BLaER1 treated with 17β-estradiol and CSF1 and Interleukin-3, amounts not matched to agents 10 nM and 100 nM (cell line): ENCODE data around the gene NSUN5.
A peak's percentile ranks its signal among the peaks of the same experiment; 100 is the strongest.

Experiments
- H3K27ac ChIP-seq, 11 experiments: shearing (Covaris generic); formaldehyde crosslinking; 2 replicates each; pipeline ENCODE4 v1.8.1; 2022
- H3K27me3 ChIP-seq, 11 experiments: shearing (Covaris generic); formaldehyde crosslinking; 2 replicates each; pipeline ENCODE4 v1.8.1; 2022
- H3K36me3 ChIP-seq, 11 experiments: shearing (Covaris generic); formaldehyde crosslinking; 2 replicates each; pipeline ENCODE4 v1.8.1; 2022
- H3K4me1 ChIP-seq, 10 experiments: shearing (Covaris generic); formaldehyde crosslinking; 2 replicates each; pipeline ENCODE4 v1.8.1; 2022
- H3K4me2 ChIP-seq, 11 experiments: shearing (Covaris generic); formaldehyde crosslinking; 2 replicates each; pipeline ENCODE4 v1.8.1; 2022
- H3K4me3 ChIP-seq, 10 experiments: shearing (Covaris generic); formaldehyde crosslinking; 2 replicates each; pipeline ENCODE4 v1.8.1; 2022
- H3K9ac ChIP-seq, 11 experiments: shearing (Covaris generic); formaldehyde crosslinking; 2 replicates each; pipeline ENCODE4 v1.8.1; 2022
- H3K9me3 ChIP-seq, 11 experiments: shearing (Covaris generic); formaldehyde crosslinking; replicated peaks in 1 of 11; 2 replicates each; pipeline ENCODE4 v1.8.1; 2022
- H4K20me1 ChIP-seq, 11 experiments: shearing (Covaris generic); formaldehyde crosslinking; 2 replicates each; pipeline ENCODE4 v1.8.1; 2022
- Cebpa-rat ChIP-seq, 11 experiments: shearing (Covaris generic); IDR thresholded peaks; 2 replicates each; pipeline ENCODE4 v1.8.1; 2022

NSUN5 gene

GRCh38 chr7:73308665-73309214 lies at the start of gene NSUN5:
Gene NSUN5 (minus strand): TSS chr7:73308826. CDS start chr7:73308790, 36 bp downstream.
- Histone ChIP-seq H3K4me3 (peak within 1 kb of the TSS; percentile 74 to 91 (median 82)), H4K20me1 (peaks cover 0 to 19% (median 0%) of the 10 kb centered on the region in 11 experiments; a peak in 5 of 22 replicates), H3K36me3 (peaks cover 23 to 35% (median 29%) of the 10 kb centered on the region in 11 experiments), H3K9me3 (no peaks in the 10 kb centered on the region), H3K27ac (peak within 1 kb of the TSS in 10 of 11 experiments; percentile 42 to 88 (median 76); a peak in 20 of 22 replicates), H3K4me2 (peak within 1 kb of the TSS; percentile 87 to 99 (median 96)), H3K27me3 (no peaks in the 10 kb centered on the region), H3K9ac (peak within 1 kb of the TSS; percentile 77 to 92 (median 84)), H3K4me1 (peaks cover 31 to 53% (median 51%) of the 10 kb centered on the region in 10 experiments)
- peak in 2 of 11 experiments; percentile 37 to 72; a peak in 1 of 22 replicates for TF ChIP-seq Cebpa-rat (IDR thresholded peaks at IDR 0.05)

GRCh38 chr7:73356159-73356558 lies 47.5 kb upstream of the NSUN5 start:
- Histone ChIP-seq H3K36me3 (no peaks in the 10 kb centered on the region), H3K4me2 (no peak overlapping the region), H3K27ac (no peak overlapping the region), H3K9me3 (peaks cover 0 to 16% (median 11%) of the 10 kb centered on the region in 11 experiments; a peak in 14 of 22 replicates), H4K20me1 (no peaks in the 10 kb centered on the region), H3K4me1 (peaks cover 8 to 25% (median 12%) of the 10 kb centered on the region in 10 experiments; a peak in 16 of 20 replicates), H3K4me3 (no peak overlapping the region), H3K27me3 (no peaks in the 10 kb centered on the region), H3K9ac (no peak overlapping the region)
- TF ChIP-seq Cebpa-rat (IDR thresholded peaks at IDR 0.05), result no peak

DNA sequence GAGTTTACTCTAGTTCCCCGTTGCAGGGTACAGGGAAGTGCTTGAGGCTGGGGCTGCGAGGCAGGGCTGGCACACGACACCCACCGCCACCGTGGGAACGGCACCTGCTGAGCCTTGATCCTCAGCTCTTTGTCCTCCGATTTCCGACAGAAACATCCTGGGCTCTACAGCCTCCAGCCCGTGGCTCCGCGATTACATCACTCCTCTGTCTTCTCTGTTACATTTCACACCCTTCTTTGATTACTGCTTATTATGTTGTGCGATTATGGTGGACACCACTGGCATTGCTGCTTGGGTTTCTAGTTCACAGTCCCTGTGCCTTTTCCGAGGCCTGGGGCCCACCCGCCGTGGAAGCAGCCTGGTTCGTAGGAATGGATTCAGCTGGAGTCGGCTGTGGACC lies 46.2 kb upstream of the NSUN5 start:
- H3K9me3 ChIP-seq, result peaks cover 0 to 16% (median 9%) of the 10 kb centered on the region in 11 experiments; a peak in 14 of 22 replicates
- H3K4me2 ChIP-seq, result no peak overlapping the region
- H3K4me1 ChIP-seq, result peaks cover 16 to 25% (median 20%) of the 10 kb centered on the region in 10 experiments
- no peak overlapping the region for H3K27ac ChIP-seq
- no peaks in the 10 kb centered on the region for H3K36me3 ChIP-seq
- H3K27me3 ChIP-seq, result no peaks in the 10 kb centered on the region
- H3K9ac ChIP-seq, result no peak overlapping the region
- H4K20me1 ChIP-seq, result no peaks in the 10 kb centered on the region
- no peak overlapping the region for H3K4me3 ChIP-seq
- 0 out of 22 replicates have a peak, but pooled peaks of 1 of the 11 experiments have one; percentile 26 for TF ChIP-seq Cebpa-rat (IDR thresholded peaks at IDR 0.05)

DNA sequence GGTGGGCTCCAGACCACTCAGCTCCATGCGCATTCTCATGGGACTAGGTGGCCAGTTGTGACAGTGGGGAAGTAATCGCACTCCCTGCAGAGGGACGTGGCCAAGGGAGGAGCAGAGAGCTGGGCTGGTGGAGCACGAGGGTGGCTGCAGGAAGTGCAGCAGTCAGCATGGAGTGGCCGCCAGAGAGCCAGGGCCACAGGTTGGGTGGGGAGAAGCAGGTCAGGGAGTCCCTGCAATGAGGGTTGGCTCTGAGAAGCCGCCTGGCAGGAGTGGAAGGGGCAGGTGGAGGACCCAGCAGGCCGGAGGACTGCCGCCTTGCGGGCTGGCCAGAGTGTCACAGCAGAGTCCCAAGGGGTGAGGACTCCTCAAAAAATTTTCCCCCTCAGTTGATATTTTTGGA lies 45.6 kb upstream of the NSUN5 start:
- no peak overlapping the region for H3K4me3 ChIP-seq
- no peaks in the 10 kb centered on the region for H4K20me1 ChIP-seq
- H3K36me3 ChIP-seq, result no peaks in the 10 kb centered on the region
- TF ChIP-seq Cebpa-rat (IDR thresholded peaks at IDR 0.05), result no peak
- H3K4me2 ChIP-seq, result no peak overlapping the region
- no peak overlapping the region for H3K9ac ChIP-seq
- H3K27ac ChIP-seq, result no peak overlapping the region
- H3K27me3 ChIP-seq, result no peaks in the 10 kb centered on the region
- H3K9me3 ChIP-seq, result peaks cover 0 to 16% (median 8%) of the 10 kb centered on the region in 11 experiments; a peak in 13 of 22 replicates
- peaks cover 16 to 25% (median 21%) of the 10 kb centered on the region in 10 experiments for H3K4me1 ChIP-seq

- H3K4me3 ChIP-seq, result no peak overlapping the region
- no peak overlapping the region for H3K4me2 ChIP-seq
- peaks cover 11 to 19% (median 17%) of the 10 kb centered on the region in 10 experiments; a peak in 19 of 20 replicates for H3K4me1 ChIP-seq
- no peak overlapping the region for H3K27ac ChIP-seq
- no peaks in the 10 kb centered on the region for H3K27me3 ChIP-seq
- H3K9me3 ChIP-seq, result peaks cover 0 to 16% (median 8%) of the 10 kb centered on the region in 11 experiments; a peak in 13 of 22 replicates
- H4K20me1 ChIP-seq, result no peaks in the 10 kb centered on the region
- no peak for TF ChIP-seq Cebpa-rat (IDR thresholded peaks at IDR 0.05)
- no peaks in the 10 kb centered on the region for H3K36me3 ChIP-seq
- no peak overlapping the region for H3K9ac ChIP-seq
Measured at GRCh38 chr7:73353243-73353642, 44.6 kb upstream of the NSUN5 start.

DNA sequence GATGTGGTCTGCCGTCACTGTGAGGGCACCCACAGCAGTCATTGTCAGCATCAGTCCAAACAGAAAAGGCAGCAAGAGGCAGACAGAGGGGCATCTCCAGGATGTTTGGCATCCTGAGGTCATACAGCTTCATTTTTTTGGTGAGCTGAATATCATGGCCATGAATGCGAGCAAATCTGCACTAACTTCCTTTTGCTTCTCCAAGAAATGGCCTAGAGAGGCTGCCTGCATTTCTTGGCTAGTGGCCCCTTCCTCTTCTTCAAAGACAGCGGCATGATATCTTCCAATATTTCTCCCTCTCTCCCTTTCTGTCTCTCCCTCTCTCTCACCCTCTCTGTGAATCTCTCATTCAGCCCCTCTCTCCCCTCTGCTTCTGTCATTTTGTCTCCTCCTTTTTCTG lies 44.2 kb upstream of the NSUN5 start:
- Histone ChIP-seq H3K27ac (no peak overlapping the region), H3K9ac (no peak overlapping the region), H3K36me3 (no peaks in the 10 kb centered on the region), H3K9me3 (peaks cover 0 to 16% (median 8%) of the 10 kb centered on the region in 11 experiments; a peak in 13 of 22 replicates), H3K4me3 (no peak overlapping the region), H3K4me2 (no peak overlapping the region), H4K20me1 (no peaks in the 10 kb centered on the region), H3K27me3 (no peaks in the 10 kb centered on the region), H3K4me1 (peaks cover 7 to 14% (median 12%) of the 10 kb centered on the region in 10 experiments; a peak in 19 of 20 replicates)
- no peak for TF ChIP-seq Cebpa-rat (IDR thresholded peaks at IDR 0.05)

DNA sequence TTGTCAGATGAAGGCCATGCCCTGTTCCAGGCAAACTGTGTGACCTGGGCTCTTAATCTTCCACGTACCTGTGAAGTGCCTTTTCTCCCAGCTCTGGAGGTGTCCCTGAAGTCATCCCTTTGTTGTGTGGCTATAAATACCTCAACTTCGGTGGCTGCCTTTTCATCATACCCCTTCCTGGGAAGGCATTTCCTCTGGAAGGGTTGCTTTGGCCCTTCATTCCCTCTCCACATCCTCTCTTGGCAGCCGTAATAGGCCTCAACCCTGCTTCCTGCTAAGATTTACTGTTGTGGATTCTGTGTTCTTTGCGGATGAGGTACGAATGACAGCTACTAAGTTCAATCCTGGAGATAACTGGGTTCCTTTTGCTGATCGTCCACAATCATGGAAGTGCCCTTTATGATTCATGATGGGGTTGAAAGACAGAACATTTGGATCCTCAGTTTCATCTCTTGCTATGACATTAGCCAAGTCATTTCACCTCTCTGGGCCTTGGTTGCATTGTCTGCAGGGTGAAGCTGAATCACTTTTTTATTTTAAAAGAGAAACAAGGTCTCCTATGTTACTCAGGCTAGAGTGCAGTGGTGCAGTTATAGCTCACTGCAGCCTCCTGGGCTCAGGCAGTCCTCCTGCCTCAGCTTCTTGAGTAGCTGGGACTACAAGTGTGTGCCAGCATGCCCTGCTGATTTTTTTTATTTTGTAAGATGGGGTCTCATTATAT lies 43.0 kb upstream of the NSUN5 start:
- TF ChIP-seq Cebpa-rat (IDR thresholded peaks at IDR 0.05), result no peak
- Histone ChIP-seq H3K4me3 (no peak overlapping the region), H3K9ac (no peak overlapping the region), H3K36me3 (no peaks in the 10 kb centered on the region), H3K27me3 (no peaks in the 10 kb centered on the region), H3K27ac (no peak overlapping the region), H4K20me1 (no peaks in the 10 kb centered on the region), H3K4me2 (no peak overlapping the region), H3K4me1 (peaks cover 3 to 14% (median 9%) of the 10 kb centered on the region in 10 experiments; a peak in 15 of 20 replicates), H3K9me3 (peaks cover 0 to 16% (median 8%) of the 10 kb centered on the region in 11 experiments; a peak in 13 of 22 replicates)

DNA sequence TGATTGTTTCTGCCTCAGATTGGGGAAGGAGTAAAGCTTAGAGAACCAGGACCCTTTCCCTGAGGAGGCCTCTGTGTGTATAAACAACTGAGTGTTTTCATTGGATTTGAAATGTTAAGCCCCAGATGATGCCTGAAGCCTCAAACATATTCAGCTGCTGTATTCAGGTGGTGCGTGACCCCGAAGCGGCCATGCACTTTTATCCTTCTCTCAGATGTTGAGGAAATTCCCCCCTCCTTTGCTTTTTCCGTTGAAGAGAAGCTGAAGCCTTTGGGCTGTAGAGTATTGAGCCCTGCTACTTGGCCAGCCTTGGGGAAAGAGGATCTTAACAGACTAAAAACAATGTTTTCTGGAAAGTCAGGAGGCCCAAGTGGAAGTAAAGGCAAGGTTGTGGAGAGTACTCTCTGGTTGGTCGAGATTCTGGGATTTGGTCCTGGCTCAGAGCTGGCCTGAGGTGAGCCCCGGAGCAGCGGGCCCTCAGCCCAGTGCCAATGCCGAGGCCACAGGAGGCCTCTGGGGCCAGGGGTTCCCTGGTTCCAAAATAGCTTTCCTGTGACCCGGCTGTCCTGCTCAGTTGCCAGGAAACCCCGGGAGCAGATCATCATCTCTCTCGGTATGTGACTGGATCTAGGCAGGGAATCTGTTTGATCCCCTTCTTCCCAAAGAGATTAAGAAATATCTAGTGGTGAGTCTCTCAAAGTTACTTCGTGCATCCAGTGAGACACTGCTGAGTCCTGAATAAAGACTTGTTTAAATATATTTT lies 41.9 kb upstream of the NSUN5 start:
- Histone ChIP-seq H3K27me3 (no peaks in the 10 kb centered on the region), H3K4me2 (peak overlapping the region in 9 of 11 experiments; percentile 17 to 67 (median 35); a peak in 14 of 22 replicates), H3K9ac (peak overlapping the region in 1 of 11 experiments; percentile 31; a peak in 1 of 22 replicates), H3K4me1 (peaks cover 8 to 21% (median 15%) of the 10 kb centered on the region in 10 experiments; a peak in 15 of 20 replicates), H3K9me3 (peaks cover 0 to 16% (median 8%) of the 10 kb centered on the region in 11 experiments; a peak in 13 of 22 replicates), H4K20me1 (no peaks in the 10 kb centered on the region), H3K36me3 (no peaks in the 10 kb centered on the region), H3K27ac (no peak overlapping the region), H3K4me3 (no peak overlapping the region)
- TF ChIP-seq Cebpa-rat (IDR thresholded peaks at IDR 0.05), result no peak
